ENCODE measurements around the gene FMO5.

The FMO5 gene

DNA sequence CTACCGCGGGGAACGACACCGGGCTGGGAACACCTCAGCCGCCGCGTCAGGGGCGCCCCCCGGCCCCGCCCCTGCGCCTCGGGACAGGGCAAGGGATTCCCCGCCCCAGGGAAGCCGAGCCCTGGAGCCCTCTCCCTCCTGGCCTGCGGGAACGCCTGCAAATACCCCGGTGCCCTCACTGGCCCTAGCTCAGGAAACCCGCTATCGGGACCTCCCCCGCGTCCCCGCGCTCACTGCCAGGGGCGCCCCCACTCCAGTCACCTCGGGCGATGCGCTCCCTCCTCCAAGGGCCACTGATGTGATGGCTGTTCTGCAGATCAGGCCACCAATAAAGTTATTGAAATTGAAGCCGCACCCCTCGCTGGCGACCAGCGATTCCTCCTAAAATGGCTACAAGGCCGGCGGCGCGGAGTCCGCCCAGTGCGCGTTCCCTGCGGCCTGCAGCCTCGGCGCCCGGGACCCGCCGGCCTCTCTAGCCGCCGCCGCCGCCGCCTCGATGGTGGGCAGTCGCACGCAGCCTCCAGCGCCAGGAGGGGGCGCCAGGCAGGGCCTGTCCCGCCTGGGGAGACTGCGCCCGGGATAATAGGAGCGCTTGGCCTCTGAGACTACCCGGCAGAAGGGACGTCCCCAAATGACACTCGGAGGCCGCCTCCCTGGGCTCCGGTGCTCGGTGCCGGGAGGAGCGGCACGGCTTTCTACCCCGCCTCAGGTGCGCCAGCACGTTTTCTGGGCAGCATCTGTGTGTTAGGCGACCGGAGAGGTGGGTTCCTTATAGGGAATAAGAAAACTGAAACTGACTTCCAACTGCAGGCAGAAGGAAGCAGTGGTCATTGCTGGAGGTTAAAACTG, 52.7 kb downstream of the FMO5 start, which contains the start of gene PRKAB2:
Gene PRKAB2, minus strand, starts transcription at position 303 of the 849 bp plus-strand sequence. CDS start 326 bp downstream, outside the sequence.
- TF ChIP-seq, protein P1, sequence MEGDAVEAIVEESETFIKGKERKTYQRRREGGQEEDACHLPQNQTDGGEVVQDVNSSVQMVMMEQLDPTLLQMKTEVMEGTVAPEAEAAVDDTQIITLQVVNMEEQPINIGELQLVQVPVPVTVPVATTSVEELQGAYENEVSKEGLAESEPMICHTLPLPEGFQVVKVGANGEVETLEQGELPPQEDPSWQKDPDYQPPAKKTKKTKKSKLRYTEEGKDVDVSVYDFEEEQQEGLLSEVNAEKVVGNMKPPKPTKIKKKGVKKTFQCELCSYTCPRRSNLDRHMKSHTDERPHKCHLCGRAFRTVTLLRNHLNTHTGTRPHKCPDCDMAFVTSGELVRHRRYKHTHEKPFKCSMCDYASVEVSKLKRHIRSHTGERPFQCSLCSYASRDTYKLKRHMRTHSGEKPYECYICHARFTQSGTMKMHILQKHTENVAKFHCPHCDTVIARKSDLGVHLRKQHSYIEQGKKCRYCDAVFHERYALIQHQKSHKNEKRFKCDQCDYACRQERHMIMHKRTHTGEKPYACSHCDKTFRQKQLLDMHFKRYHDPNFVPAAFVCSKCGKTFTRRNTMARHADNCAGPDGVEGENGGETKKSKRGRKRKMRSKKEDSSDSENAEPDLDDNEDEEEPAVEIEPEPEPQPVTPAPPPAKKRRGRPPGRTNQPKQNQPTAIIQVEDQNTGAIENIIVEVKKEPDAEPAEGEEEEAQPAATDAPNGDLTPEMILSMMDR (IDR thresholded peaks at IDR 0.05; ENCODE audit: insufficient read depth, low read length, poor library complexity, severe bottlenecking): peak; percentile 76
- DNase-seq (ENCODE audit: extremely low read depth, insufficient read length): peak; percentile 95
- Histone ChIP-seq H3K4me3 (replicated peaks; ENCODE audit: low read depth, low read length) (peak within 1 kb of the TSS; percentile 91), H3K36me3 (ENCODE audit: control insufficient read depth, insufficient read depth, low read length) (no peaks in the 10 kb centered on the region), H3K27me3 (replicated peaks; ENCODE audit: control insufficient read depth, insufficient read depth, low read length) (no peaks in the 10 kb centered on the region)

DNA sequence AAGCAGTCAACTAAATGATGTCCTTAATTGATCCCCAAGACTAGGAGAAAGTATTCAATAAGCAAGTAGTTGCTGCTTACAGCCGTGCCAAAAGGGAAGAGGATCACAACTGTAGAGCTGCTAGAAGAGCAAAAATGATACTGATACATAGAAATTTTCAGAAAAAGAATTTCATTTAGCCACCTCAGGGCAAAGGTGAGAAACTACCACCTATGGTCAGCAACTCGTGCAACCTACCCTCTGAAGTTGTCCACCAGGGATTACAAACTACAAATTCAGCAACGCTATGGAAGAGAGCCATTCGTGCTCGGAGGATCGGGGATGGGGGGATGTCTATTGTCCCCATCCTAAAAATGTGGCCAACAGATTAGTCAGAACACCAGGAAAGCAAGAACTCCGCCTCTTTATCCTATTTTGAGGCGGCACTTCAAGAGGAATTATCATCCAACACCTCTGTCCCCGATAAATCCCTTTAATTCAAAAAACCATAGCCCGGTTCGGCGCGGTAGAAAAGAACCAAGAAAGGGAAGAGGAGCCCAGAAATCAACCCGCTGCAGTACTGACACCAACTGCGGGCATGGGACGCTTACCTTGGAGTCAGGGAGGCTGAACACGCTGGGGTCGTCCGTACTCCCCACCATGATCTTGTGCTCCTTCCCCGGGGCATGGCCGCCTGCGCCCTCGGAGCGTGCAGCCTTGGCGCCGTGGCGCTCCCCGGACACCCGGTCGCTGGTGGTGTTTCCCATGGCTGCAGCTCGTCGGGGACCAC, 53.6 kb downstream of the FMO5 start:
- H3K27me3 ChIP-seq (replicated peaks; ENCODE audit: control insufficient read depth, insufficient read depth, low read length): no peaks in the 10 kb centered on the region
- H3K36me3 ChIP-seq (ENCODE audit: control insufficient read depth, insufficient read depth, low read length): no peaks in the 10 kb centered on the region
- no peak for DNase-seq (ENCODE audit: extremely low read depth, insufficient read length)
- H3K4me3 ChIP-seq (replicated peaks; ENCODE audit: low read depth, low read length): peak overlapping the region; percentile 91
- TF ChIP-seq, protein P1 (IDR thresholded peaks at IDR 0.05; ENCODE audit: insufficient read depth, low read length, poor library complexity, severe bottlenecking): no peak

DNA sequence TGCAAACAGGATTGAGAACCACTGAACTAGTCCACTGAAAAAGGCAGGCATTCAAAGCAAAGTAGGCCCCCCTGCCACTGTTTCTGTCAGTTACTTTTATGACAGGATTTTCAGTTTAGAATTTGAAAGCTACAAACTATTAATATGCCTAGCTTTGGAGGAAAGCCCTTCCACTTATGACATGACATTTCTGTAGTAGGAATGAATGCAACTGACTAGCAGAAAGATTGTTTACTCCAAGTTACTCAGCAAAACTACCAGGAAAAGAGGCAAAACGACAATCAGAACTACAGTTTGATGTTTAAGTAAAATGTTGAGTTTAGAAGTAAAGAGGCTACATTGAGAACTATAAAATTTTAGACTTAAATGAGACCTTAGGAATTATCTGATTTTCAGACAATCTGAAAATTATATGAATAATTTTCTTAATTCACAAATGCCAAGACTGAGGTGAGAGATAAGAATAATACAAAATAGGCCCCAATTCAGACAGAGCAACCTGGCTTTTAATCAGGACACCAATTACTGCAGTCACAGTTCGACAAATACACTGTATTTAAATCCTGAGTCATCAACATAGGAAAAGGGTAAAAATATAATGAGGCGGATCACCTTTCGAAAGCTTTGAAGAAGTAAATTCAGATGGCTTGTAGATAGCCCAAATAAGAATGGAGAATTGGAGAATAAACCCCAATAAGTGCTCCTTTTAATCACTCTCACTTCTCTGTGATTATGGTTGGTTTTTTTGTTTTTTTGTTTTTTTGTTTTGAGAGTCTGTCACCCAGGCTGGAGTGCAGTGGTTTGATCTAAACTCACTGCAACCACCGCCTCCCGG, 55.1 kb downstream of the FMO5 start:
- no peak for DNase-seq (ENCODE audit: extremely low read depth, insufficient read length)
- no peaks in the 10 kb centered on the region for H3K36me3 ChIP-seq (ENCODE audit: control insufficient read depth, insufficient read depth, low read length)
- H3K27me3 ChIP-seq (replicated peaks; ENCODE audit: control insufficient read depth, insufficient read depth, low read length): no peaks in the 10 kb centered on the region
- TF ChIP-seq, protein P1 (IDR thresholded peaks at IDR 0.05; ENCODE audit: insufficient read depth, low read length, poor library complexity, severe bottlenecking): no peak
- peak overlapping the region; percentile 22 for H3K4me3 ChIP-seq (replicated peaks; ENCODE audit: low read depth, low read length)

DNA sequence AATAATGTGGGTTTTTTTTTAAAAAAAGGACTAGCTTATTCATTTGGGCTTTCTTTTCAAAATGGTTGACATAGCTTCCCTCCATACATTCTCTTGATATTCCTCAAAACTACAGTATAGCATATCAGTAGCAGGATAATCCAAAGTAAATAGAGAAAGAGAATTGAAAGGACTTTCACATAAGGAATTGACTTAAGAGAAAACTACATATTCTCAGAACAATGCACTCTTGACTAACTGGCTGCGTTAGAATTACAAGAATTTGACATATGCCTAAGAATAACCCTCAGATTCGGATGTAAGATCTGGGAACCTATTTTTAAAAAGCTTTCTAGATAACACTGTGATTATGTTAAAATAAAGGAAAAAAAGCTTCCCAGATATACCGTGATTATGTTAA, 56.0 kb downstream of the FMO5 start:
- TF ChIP-seq, protein P1 (IDR thresholded peaks at IDR 0.05; ENCODE audit: insufficient read depth, low read length, poor library complexity, severe bottlenecking): no peak
- H3K36me3 ChIP-seq (ENCODE audit: control insufficient read depth, insufficient read depth, low read length): no peaks in the 10 kb centered on the region
- no peak for DNase-seq (ENCODE audit: extremely low read depth, insufficient read length)
- H3K27me3 ChIP-seq (replicated peaks; ENCODE audit: control insufficient read depth, insufficient read depth, low read length): no peaks in the 10 kb centered on the region
- H3K4me3 ChIP-seq (replicated peaks; ENCODE audit: low read depth, low read length): no peak overlapping the region

DNA sequence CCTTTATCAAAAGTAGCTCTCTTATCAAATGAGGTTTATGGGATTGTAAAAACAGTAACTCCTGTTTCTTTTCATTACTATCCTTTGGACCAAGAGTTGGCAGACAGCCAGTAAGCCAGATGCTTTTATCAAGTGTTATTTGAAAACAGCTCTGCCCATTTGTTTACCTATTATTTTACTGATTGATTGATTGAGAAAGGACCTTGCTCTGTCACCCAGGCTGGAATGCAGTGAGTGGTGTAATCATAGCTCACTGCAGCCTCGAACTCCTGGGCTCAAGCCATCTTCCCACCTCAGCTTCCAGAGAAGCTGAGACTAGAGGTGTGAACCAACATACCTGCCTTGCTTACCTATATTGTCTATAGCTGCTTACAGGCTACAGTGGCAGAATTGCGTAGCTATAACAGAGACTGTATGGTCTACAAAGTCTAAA, 56.5 kb downstream of the FMO5 start:
- no peak overlapping the region for H3K4me3 ChIP-seq (replicated peaks; ENCODE audit: low read depth, low read length)

More for the DNA sequence above, 56.5 kb downstream of the FMO5 start:
- Histone ChIP-seq H3K36me3 (ENCODE audit: control insufficient read depth, insufficient read depth, low read length) (no peaks in the 10 kb centered on the region), H3K27me3 (replicated peaks; ENCODE audit: control insufficient read depth, insufficient read depth, low read length) (no peaks in the 10 kb centered on the region)
- DNase-seq (ENCODE audit: extremely low read depth, insufficient read length): no peak
- TF ChIP-seq, protein P1 (IDR thresholded peaks at IDR 0.05; ENCODE audit: insufficient read depth, low read length, poor library complexity, severe bottlenecking): no peak

Measured in GM06990 (cell line).